GM23248 (cell line): ENCODE measurements around the gene TLE5. TPM values are rescaled to one million over a fixed set of nuclear protein-coding genes. Genes with fewer than 3 reads are reported as not detected.

Experiments
- DNase-seq: peaks from one replicate; pipeline ENCODE4 v3.0.0-alpha.2; 2015
- H2AFZ ChIP-seq: fragments of 200-600 bp; sonication (generic); 2 replicates; pipeline ENCODE4 v1.6.1; 2016; ENCODE audit warnings: antibody characterized with exemption
- H3F3A ChIP-seq: fragments of 200-600 bp; sonication (generic); 2 replicates; pipeline ENCODE4 v1.6.1; 2016; ENCODE audit warnings: mild to moderate bottlenecking, antibody characterized with exemption, mixed run types; ENCODE audit not compliant: insufficient read depth
- H3K27ac ChIP-seq: fragments of 200-600 bp; sonication (generic); 2 replicates; pipeline ENCODE4 v1.5.1; 2016; ENCODE audit warnings: mild to moderate bottlenecking
- H3K27me3 ChIP-seq: fragments of 200-600 bp; sonication (generic); replicated peaks from 2 replicates; pipeline ENCODE4 v1.6.1; 2016; ENCODE audit warnings: mild to moderate bottlenecking; ENCODE audit not compliant: insufficient read depth
- H3K36me3 ChIP-seq: fragments of 200-600 bp; sonication (generic); 2 replicates; pipeline ENCODE4 v1.6.1; 2016; ENCODE audit warnings: low read depth, mild to moderate bottlenecking
- H3K4me1 ChIP-seq: fragments of 200-600 bp; sonication (generic); 2 replicates; pipeline ENCODE4 v1.6.1; 2016; ENCODE audit warnings: mild to moderate bottlenecking; ENCODE audit not compliant: insufficient read depth
- H3K4me2 ChIP-seq: fragments of 200-600 bp; sonication (generic); one replicate; pipeline ENCODE4 v1.6.1; 2016; ENCODE audit warnings: mild to moderate bottlenecking; ENCODE audit not compliant: unreplicated experiment
- H3K4me3 ChIP-seq: fragments of 200-600 bp; sonication (generic); 2 replicates; pipeline ENCODE4 v1.5.1; 2016; ENCODE audit warnings: mild to moderate bottlenecking
- H3K79me2 ChIP-seq: fragments of 200-600 bp; sonication (generic); 2 replicates; pipeline ENCODE4 v1.6.1; 2016; ENCODE audit warnings: mild to moderate bottlenecking; ENCODE audit not compliant: insufficient read depth
- H3K9ac ChIP-seq: fragments of 200-600 bp; sonication (generic); 2 replicates; pipeline ENCODE4 v1.6.1; 2016; ENCODE audit warnings: mild to moderate bottlenecking
- H3K9me2 ChIP-seq: fragments of 200-600 bp; sonication (generic); 2 replicates; pipeline ENCODE4 v1.6.1; 2016; ENCODE audit warnings: mixed run types, mild to moderate bottlenecking, moderate library complexity; ENCODE audit not compliant: insufficient read depth
- H3K9me3 ChIP-seq: fragments of 200-600 bp; sonication (generic); one replicate; pipeline ENCODE4 v1.6.1; 2017; ENCODE audit warnings: low read depth
- H4K20me1 ChIP-seq: fragments of 200-600 bp; sonication (generic); 2 replicates; pipeline ENCODE4 v1.6.0; 2016; ENCODE audit not compliant: insufficient read depth
- EZH2 ChIP-seq: fragments of 200-600 bp; sonication (generic); IDR thresholded peaks from 2 replicates; pipeline ENCODE4 v1.6.1; 2018; ENCODE audit warnings: antibody characterized with exemption, mild to moderate bottlenecking; ENCODE audit not compliant: insufficient read depth, poor library complexity, severe bottlenecking
- EZH2phosphoT487 ChIP-seq: fragments of 200-600 bp; sonication (generic); IDR thresholded peaks from 2 replicates; pipeline ENCODE4 v1.6.1; 2018; ENCODE audit warnings: antibody characterized with exemption, moderate library complexity, mild to moderate bottlenecking, low read depth; ENCODE audit not compliant: insufficient read depth
- WGBS, 2 experiments: methylation state at CpG; one replicate each; pipeline ENCODE4 v1.1.6; 2015 to 2017; ENCODE audit warnings: low lambda C conversion rate in 2 of 2, low coverage in 1 of 2; ENCODE audit errors: missing lambda C conversion rate in 2 of 2; 5-methylcytosine and 5-hydroxymethylcytosine counted together
- in situ Hi-C: fragments of 300-500 bp; cut with MboI; formaldehyde crosslinking; loops from 2 replicates; pipeline ENCODE4 v1.15.0; 2020
- polyA plus RNA-seq: library from polyadenylated mRNA; unstranded; fragments of >200 nt; fragmentation: Nextera tagmentation; extraction: Ambion mirVana; gene quantifications from 2 replicates; pipeline ENCODE4 v1.2.1, GENCODE V29; 2016
- total RNA-seq: library from RNA; depleted of rRNA; stranded (reverse); fragments of >200 nt; shearing (Covaris generic); gene quantifications from 2 replicates; pipeline ENCODE4 v1.2.3, GENCODE V29; 2014

Gene TLE5
- total and polyA plus RNA-seq, 2 experiments from 2014 or later, result 133 to 337 TPM

- no peak overlapping the region for H3K9ac ChIP-seq
- H2AFZ ChIP-seq, result no peak overlapping the region
- no peaks in the 10 kb centered on the region for H3K9me3 ChIP-seq
- no peak overlapping the region for H3K4me3 ChIP-seq
- H3K27me3 ChIP-seq, result no peaks in the 10 kb centered on the region
- no peak overlapping the region for H3K4me2 ChIP-seq
- H4K20me1 ChIP-seq, result no peaks in the 10 kb centered on the region
- no peak for DNase-seq
- in situ Hi-C loops, result no loop called here
- H3K4me1 ChIP-seq, result no peaks in the 10 kb centered on the region
- no peaks in the 10 kb centered on the region for H3F3A ChIP-seq
- H3K27ac ChIP-seq, result no peak overlapping the region
- H3K79me2 ChIP-seq, result no peaks in the 10 kb centered on the region
- H3K9me2 ChIP-seq, result no peaks in the 10 kb centered on the region
- 31 to 36% methylated on average over 6 of the region's 6 CpGs for WGBS, 2 experiments
- TF ChIP-seq EZH2phosphoT487, result no peak
- no peak for TF ChIP-seq EZH2
- no peaks in the 10 kb centered on the region for H3K36me3 ChIP-seq
Measured at GRCh38 chr19:3008994-3009393, 53.3 kb downstream of the TLE5 start.

- H4K20me1 ChIP-seq, result no peaks in the 10 kb centered on the region
- no peaks in the 10 kb centered on the region for H3K9me3 ChIP-seq
- H3K9me2 ChIP-seq, result no peaks in the 10 kb centered on the region
- no peak overlapping the region for H2AFZ ChIP-seq
- H3K79me2 ChIP-seq, result no peaks in the 10 kb centered on the region
- H3K4me3 ChIP-seq, result no peak overlapping the region
- H3K36me3 ChIP-seq, result no peaks in the 10 kb centered on the region
- no peak for DNase-seq
- WGBS, 2 experiments, result 80 to 84% methylated on average over 9 of the region's 9 CpGs
- no peak for TF ChIP-seq EZH2
- no peak for TF ChIP-seq EZH2phosphoT487
- H3K4me2 ChIP-seq, result no peak overlapping the region
- no peaks in the 10 kb centered on the region for H3F3A ChIP-seq
- H3K27ac ChIP-seq, result no peak overlapping the region
- H3K4me1 ChIP-seq, result no peaks in the 10 kb centered on the region
- H3K27me3 ChIP-seq, result no peaks in the 10 kb centered on the region
- in situ Hi-C loops, result no loop called here
- H3K9ac ChIP-seq, result no peak overlapping the region
Measured at GRCh38 chr19:3007975-3008374, 54.3 kb downstream of the TLE5 start.

DNA sequence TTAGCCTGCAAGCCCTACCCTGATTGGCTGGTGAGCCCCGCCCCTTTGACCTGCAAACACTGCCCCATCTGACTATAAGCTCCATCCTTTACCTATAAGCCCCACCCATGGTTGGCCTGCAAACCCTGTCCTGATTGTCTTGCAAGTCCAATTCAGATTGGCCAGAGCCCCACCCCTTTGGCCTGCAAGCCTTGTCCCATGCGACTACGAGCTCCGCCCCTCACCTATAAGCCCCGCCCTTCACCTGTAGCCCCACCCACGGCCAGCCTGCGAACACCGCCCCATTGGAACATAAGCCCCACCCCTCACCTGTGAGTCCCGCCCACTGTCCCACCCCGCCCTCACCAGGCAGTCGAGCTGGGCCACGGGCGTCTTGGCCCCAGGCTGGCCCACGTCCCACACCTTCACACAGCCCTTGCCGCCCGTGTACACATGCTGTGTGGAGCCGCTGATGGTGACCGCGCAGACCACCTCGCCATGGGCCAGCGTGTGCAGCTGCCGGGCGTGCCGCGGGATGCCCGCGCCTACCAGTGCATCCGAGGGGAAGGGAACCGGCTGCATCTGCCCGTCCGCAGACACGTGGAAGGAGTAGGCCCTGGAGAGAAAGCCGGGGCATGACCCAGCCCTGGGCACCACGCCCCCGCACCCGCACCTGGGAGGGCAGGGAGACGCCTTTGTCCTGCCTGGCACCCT lies 56.1 kb downstream of the TLE5 start:
- in situ Hi-C loops, result no loop called here
- Histone ChIP-seq H3K79me2 (no peaks in the 10 kb centered on the region), H3K4me3 (no peak overlapping the region), H3K9ac (no peak overlapping the region), H3K9me3 (no peaks in the 10 kb centered on the region), H3K36me3 (no peaks in the 10 kb centered on the region), H4K20me1 (no peaks in the 10 kb centered on the region), H3K4me2 (no peak overlapping the region), H3F3A (no peaks in the 10 kb centered on the region), H2AFZ (no peak overlapping the region), H3K27me3 (no peaks in the 10 kb centered on the region), H3K4me1 (no peaks in the 10 kb centered on the region), H3K27ac (no peak overlapping the region), H3K9me2 (no peaks in the 10 kb centered on the region)
- TF ChIP-seq EZH2phosphoT487, result no peak
- no peak for TF ChIP-seq EZH2
- 85 to 86% methylated on average over 35 to 37 of the region's 37 CpGs for WGBS, 2 experiments
- no peak for DNase-seq

- H3K9ac ChIP-seq, result no peak overlapping the region
- no peak for DNase-seq
- H3K9me3 ChIP-seq, result no peaks in the 10 kb centered on the region
- H3K4me2 ChIP-seq, result no peak overlapping the region
- H2AFZ ChIP-seq, result no peak overlapping the region
- no peaks in the 10 kb centered on the region for H3K36me3 ChIP-seq
- H3F3A ChIP-seq, result no peaks in the 10 kb centered on the region
- H3K27ac ChIP-seq, result no peak overlapping the region
- H4K20me1 ChIP-seq, result no peaks in the 10 kb centered on the region
- TF ChIP-seq EZH2, result no peak
- no peak for TF ChIP-seq EZH2phosphoT487
- in situ Hi-C loops, result no loop called here
- 87 to 89% methylated on average over 12 to 18 of the region's 18 CpGs for WGBS, 2 experiments
- no peaks in the 10 kb centered on the region for H3K79me2 ChIP-seq
- H3K4me1 ChIP-seq, result no peaks in the 10 kb centered on the region
- no peaks in the 10 kb centered on the region for H3K27me3 ChIP-seq
- H3K9me2 ChIP-seq, result no peaks in the 10 kb centered on the region
- H3K4me3 ChIP-seq, result no peak overlapping the region
Measured at GRCh38 chr19:3005345-3005744, 57.0 kb downstream of the TLE5 start.

DNA sequence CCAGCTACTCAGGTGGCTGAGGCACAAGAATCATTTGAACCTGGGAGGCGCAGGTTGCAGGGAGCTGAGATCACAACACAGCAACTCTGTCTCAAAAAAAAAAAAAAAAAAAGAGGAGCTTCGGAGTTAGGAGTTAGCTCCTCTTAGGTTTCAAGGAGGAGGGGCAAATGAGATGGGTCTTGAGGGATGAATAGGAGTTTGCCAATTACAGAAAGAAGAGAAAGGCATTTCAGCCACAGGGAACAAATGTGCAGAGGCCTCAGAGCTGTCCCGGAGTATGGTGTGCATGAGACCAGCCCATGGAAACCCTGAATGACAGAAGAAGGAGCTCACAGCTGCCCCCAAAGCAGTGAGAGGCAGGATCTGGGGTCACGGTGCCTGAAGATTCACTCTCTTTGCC lies 57.8 kb downstream of the TLE5 start:
- 66 to 73% methylated on average over 4 of the region's 4 CpGs for WGBS, 2 experiments
- no peaks in the 10 kb centered on the region for H3K36me3 ChIP-seq
- no peaks in the 10 kb centered on the region for H4K20me1 ChIP-seq
- H2AFZ ChIP-seq, result no peak overlapping the region
- H3K27ac ChIP-seq, result no peak overlapping the region
- H3K79me2 ChIP-seq, result no peaks in the 10 kb centered on the region
- no peak overlapping the region for H3K4me2 ChIP-seq
- TF ChIP-seq EZH2 (no peak), EZH2phosphoT487 (no peak)
- no peaks in the 10 kb centered on the region for H3K9me2 ChIP-seq
- H3K4me3 ChIP-seq, result no peak overlapping the region
- no peaks in the 10 kb centered on the region for H3K9me3 ChIP-seq
- no peak overlapping the region for H3K9ac ChIP-seq
- no peak for DNase-seq
- no peaks in the 10 kb centered on the region for H3K27me3 ChIP-seq
- in situ Hi-C loops, result no loop called here
- H3K4me1 ChIP-seq, result no peaks in the 10 kb centered on the region
- no peaks in the 10 kb centered on the region for H3F3A ChIP-seq
